Stimulated activated CD4-positive, alpha-beta T cell treated with anti-CD3 and anti-CD28 coated beads, Interleukin-4, amount 100 ng/mL, for 24 hours (primary cell): Measurements from ENCODE around the gene GABPB1.

Experiments used
- DNase-seq: peaks from one replicate; pipeline ENCODE4 v3.0.0-alpha.2; 2020

Gene GABPB1

DNA sequence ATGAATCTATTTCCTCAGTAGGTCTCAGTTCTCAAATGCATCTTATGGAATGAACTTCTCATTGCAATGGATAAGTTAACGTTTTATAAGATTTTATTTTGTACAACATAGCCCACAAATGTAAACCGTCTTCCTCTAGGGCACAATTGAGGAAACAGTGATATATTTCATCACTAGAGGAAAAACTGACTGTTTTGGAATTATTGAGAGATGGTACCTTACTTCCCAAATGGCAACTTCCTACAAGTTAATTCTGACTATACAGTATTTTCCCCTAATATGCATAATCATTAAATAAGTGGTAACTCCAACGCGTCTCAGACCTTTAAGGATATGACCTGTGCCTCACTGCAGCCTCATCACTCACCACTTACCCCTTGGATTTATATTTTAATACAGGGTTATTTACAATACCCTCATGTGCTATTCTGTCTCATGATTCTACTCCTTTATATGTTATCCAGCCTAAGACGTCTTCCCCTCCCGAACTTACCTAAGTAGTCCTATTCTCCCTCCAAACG is 13.3 kb downstream of the GABPB1 start:
- DNase-seq, result no peak

- DNase-seq, result no peak
These were observed 14.6 kb downstream of the GABPB1 start for GRCh38 chr15:50340416-50340815.

DNA sequence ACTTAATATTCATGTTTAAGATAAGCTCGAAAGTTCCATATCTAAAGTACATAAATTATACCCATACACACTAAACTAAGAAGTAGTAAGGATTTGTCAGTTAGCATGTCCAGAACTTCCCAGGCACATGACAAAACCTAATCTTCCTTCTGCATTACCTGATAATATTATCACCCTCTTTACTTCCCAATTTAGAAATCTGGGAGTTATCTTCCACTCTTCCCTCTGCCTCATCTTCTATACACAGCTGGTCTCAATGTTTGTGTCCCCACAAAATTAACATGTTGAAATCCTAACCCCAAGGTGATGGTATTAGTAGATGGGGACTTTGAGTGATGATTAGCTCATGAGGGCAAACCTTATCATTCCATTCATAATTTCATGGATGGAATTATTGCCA is 15.3 kb downstream of the GABPB1 start:
- no peak for DNase-seq

DNA sequence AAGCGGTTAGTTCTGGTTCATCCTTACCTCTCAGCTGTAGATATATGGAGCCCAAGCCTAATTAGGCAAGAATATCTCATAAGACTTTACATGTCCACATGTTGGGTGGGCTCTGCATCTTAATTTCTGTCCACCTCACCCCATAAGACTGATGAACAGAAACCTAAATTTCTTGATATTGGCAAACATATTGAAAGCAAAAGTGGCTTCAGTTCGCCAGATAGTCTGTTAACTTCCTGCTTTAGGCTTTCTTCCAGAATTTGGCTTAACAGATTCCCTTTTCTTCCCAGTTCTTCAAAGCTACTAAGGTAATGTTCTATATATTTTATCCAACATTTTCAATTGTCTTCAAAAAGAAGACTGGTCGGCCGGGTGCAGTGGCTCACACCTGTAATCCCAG is 19.7 kb downstream of the GABPB1 start:
- no peak for DNase-seq

- no peak for DNase-seq
These were observed 21.8 kb downstream of the GABPB1 start for GRCh38 chr15:50333229-50333628.

GRCh38 chr15:50330921-50331320 is 24.1 kb downstream of the GABPB1 start:
- DNase-seq, result no peak

DNA sequence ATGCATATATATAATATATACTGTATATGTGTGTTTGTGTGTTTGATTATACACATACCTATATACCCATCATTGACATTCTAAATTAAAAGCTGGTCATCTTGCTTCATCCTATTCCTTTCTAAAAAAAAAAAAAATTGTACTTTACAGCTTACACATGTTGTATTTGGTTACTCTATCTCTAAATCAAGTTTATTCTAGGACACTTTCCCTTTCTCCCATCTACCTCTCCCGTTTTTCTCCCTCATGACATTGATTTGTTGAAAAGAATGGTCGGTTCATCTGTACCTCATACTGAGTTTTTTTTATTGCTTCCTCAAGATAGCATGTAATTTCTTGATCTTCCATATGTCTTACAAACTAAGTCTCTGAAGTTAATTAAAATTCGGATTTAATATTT is 26.9 kb downstream of the GABPB1 start:
- DNase-seq, result no peak

DNA sequence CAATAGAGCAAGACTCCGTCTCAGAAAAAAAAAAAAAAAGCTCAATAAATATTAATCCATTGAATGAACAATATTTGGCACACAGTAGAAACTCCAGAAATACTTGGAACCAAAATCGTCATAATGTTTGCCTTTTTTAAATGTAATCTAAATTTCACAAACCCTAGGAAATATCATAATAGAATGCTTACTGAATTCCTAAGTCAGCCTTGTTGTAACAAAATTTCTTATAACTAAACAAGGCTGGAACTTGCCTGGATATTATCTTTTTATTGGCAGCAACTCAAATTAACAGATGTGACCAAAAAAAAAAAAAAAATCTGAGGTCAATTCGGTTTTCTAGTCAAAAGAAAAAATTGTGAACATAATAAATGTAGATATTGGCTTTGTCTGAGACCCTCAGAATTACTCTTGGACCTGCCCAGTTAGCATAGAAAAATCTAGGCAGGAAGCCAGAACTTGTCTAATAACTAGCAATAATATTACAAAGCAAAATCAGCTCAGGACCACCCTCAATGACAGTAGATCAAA is 33.3 kb downstream of the GABPB1 start:
- DNase-seq, result no peak

DNA sequence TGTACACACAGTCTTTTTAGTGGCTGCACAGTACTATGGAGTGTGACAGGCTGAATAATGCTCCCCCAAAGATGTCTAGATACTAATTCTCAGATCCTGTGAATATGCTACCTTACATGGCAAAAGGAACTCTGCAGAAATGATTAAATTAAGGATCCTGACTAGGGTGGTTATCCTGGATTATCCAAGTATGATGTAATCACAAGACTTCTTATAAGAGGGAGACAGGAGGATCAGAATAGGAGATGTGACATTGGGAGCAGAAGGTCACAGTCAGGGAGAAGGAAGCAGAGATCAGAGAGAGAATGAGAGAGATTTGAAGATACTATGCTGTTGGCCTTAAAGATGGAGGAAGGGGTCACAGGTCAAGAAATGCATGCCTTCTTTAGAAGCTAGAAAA is 34.5 kb downstream of the GABPB1 start:
- DNase-seq, result no peak

DNA sequence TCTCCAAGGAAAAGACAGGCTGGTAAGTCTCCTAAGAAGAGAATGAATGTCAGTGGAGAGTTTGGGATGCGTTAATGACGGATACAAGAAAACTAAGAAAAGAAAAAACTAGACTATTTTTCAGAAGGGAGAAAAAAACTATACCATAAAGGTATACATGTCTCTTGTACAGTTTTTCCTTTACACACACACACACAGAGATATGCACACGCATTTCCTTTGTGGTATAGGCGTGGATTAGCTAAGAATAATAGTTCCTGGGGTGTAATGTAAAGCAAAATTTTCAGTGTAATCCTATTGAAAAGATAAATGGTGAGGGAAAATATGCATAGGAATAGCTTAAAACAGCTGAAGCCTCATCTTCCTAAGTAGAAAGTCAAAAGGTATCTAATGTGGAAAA is 36.3 kb downstream of the GABPB1 start:
- no peak for DNase-seq

GRCh38 chr15:50315814-50316630 is 39.0 kb downstream of the GABPB1 start:
- DNase-seq, result no peak

DNA sequence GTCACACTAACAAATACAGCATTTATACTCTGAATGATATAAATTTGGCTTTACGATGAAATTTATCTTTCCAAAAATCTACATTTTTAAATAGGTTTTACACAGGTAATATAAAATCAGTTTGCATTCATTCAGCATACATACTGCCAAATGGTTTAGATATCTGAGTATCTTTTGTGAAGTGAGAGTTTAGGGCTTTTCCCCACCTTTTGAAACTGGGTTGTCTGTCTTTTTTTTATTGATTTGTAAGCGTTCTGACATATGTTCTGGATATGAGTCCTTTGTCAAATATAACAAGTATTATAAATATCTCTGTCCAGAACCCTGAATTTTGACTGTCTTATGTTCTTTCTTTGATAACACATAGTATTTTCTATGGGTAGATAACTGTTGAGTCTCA is 42.4 kb downstream of the GABPB1 start:
- no peak for DNase-seq

DNA sequence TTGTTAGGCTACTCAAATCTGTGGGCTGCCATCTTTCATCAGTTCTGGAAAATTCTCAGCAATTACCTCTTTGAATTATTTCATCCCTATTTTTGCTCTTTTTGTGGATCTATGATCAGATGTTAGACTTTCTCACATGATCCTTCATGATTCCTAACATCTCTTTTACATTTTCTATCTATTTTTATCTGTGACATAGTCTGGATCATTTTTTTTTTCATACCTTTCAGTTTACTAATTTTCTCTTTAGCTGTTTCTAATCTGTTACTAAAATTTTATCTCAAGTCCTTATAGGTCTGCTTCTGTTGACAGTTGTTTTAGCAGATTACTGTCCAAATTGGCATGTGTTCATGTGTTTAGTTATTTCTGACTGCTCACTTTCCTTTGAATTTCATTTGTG is 47.2 kb downstream of the GABPB1 start:
- DNase-seq, result no peak

DNA sequence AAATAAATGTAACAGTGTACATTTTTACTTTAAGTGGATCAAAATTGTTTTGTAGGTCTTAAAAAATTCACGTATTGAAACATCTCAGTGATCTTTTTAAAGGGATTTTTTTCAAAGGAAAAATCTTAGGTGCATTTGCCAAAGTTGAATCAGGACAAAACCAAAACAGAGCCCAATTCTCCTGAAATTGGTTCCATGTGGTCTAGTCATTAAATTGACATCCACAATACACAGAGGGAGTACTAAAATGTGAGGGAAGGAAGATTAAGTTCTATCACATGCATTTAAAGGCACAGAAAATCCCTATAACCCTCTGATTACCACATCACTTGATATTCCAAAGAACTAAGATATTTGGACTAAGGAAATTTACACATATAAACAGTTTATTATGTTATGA is 50.2 kb downstream of the GABPB1 start:
- no peak for DNase-seq

GRCh38 chr15:50302581-50302980 is 52.4 kb downstream of the GABPB1 start:
- no peak for DNase-seq

DNA sequence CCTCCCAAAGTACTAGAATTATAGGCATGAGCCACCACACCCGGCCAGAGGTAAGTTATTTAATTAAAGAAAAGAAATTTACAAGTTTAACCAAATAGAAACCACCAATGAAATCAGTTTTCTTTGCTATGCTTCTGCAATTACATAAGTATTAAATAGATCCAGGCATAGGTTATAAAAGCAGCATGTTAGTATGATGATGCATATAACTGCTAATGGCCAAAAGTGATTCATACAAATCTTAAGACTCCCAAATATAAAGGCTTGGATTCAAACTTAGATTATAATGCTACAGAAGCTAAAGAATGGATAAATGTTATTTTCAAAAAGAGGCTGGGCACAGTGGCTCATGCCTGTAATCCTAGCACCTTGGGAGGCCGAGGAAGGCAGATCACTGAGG is 56.7 kb downstream of the GABPB1 start:
- no peak for DNase-seq

DNA sequence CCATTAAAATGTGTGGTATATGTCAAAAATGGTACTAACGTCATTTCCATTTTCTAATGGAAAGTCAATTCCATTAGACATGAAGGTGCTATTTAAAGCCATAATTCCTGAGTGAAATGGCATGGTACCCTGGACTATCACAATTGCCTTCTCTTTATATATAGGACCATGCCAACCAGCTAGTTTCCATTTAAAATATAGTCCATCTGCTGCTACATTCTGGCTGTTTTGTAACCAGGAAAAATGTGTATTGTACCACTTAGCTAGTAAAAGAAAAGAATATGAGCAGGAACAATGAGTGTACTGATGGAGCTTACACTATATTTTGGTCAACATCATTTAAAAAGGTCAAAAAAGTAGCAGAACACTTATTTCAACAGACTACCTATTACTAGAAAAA is 59.0 kb downstream of the GABPB1 start:
- no peak for DNase-seq

GRCh38 chr15:50289749-50290148 is 65.2 kb downstream of the GABPB1 start:
- no peak for DNase-seq

DNA sequence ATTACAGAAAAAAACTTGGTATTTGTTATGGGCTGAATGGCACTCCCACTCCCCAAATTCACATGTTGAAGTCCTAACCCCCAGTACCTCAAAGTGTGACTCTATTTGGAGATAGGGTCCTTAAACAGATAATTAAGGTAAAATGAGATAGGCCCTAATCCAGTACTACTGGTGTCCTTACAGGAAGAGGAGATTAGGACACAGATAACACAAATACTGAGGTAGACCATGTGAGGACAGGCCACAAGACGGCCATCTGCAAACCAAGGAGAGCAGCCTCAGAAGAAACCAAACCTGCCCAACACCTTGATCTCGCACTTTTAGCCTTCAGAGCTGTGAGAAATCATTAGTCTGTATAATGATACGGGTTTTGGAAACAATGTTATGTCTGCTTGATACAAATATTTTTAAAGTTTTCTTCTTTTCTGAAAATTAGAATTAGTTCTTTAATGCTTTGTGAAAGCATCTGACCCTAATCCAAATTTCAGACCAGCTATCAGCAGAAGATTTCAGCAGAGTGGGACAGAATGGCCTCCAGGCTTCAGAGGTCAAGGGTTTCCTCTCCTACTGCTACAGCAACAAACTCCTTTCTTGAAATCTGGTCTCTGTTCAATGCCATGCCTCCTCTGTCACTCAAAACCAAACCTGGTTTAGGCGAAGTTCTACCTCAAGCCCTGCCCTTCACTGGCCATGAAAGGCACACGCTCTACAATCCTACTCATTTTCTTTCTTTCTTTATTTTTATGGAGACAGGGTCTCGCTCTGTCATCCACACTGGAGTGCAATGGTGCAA is 67.5 kb downstream of the GABPB1 start:
- DNase-seq, result no peak

GRCh38 chr15:50281427-50281826 is 73.6 kb downstream of the GABPB1 start:
- no peak for DNase-seq

DNA sequence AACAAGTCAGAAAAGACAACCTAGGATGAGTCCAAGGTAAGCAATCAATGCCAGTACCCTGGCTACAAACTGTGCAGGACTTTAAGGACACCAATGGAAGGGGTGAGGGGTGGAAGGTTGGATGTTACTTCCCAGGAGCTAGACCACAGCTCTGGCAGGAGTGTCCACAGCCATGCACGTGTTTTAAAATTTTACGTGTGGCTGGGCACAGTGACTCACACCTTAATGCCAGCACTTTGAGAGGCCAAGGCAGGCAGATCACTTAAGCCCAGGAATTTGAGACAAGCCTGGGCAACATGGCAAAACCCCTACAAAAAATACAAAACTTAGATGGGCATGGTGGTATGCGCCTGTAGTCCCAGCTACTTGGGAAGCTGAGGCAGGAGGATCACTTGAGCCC is 74.7 kb downstream of the GABPB1 start:
- DNase-seq, result no peak

GRCh38 chr15:50278496-50278895 is 76.5 kb downstream of the GABPB1 start:
- no peak for DNase-seq

DNA sequence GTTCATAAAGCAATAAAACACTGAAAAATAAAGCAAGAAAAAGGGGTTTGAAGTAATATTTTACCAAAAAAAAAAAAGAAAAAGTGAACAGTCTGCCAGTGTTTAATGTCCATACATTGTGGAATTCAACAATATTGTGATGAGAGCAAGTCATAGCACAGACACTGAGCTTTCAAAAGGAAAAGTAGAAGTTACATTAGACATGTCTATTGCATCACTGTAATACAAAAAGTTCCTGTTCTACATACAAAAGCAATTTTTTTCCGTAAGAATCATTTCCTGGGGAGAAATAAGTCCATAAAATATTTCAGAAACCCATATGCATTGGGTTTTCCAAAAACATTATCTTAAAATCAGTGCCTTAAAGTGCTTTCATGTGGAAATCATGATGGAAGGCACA is 77.6 kb downstream of the GABPB1 start:
- DNase-seq, result no peak

GRCh38 chr15:50275908-50276307 is 79.1 kb downstream of the GABPB1 start:
- no peak for DNase-seq
